Inflammatory macrophage (primary cell): ENCODE data around the gene C3orf49.

Experiments used
- DNase-seq, 2 donors: peaks; one replicate each; pipeline ENCODE4 v3.0.0-alpha.2; 2020 to 2022

Gene C3orf49

GRCh38 chr3:63891518-63891917 lies 72.4 kb downstream of the C3orf49 start:
- no peak for DNase-seq

GRCh38 chr3:63892773-63893352 lies 73.8 kb downstream of the C3orf49 start:
- no peak for DNase-seq

GRCh38 chr3:63895422-63896189 lies 76.5 kb downstream of the C3orf49 start:
- DNase-seq, result no peak

GRCh38 chr3:63896332-63897030 lies 77.4 kb downstream of the C3orf49 start:
- DNase-seq, result peak in 1 of 2 donors; percentile 27
